Peyer's patch (tissue), 4 donors: ENCODE results near the gene FUCA1. TPM values are rescaled to one million over a fixed set of nuclear protein-coding genes. Genes with fewer than 3 reads are reported as not detected.
A peak's percentile ranks its signal among the peaks of the same experiment; 100 is the strongest.

ENCODE experiments used
- DNase-seq, 3 donors: peaks; one replicate each; pipeline ENCODE4 v3.0.0-alpha.2; 2017 to 2019
- H3K27ac ChIP-seq, 4 donors: fragments of 200-600 bp; sonication (generic); one replicate each; pipeline ENCODE4 v1.5.1; 2016 to 2019
- H3K27me3 ChIP-seq, 2 donors: fragments of 200-600 bp; sonication (generic); one replicate each; pipeline ENCODE4 v1.5.1; 2019
- H3K36me3 ChIP-seq, 3 donors: fragments of 200-600 bp; sonication (generic); one replicate each; pipeline ENCODE4 v1.5.1; 2016 to 2019
- H3K4me1 ChIP-seq, 4 donors: fragments of 200-600 bp; sonication (generic); one replicate each; pipeline ENCODE4 v1.5.1; 2016 to 2019
- H3K4me3 ChIP-seq, 4 donors: fragments of 200-600 bp; sonication (generic); 1 replicate in 3 of 4; 2 replicates in 1 of 4; pipeline ENCODE4 v1.5.1; 2016 to 2019; ENCODE audit warnings: mild to moderate bottlenecking in 1 of 4
- H3K9me3 ChIP-seq, 4 donors: fragments of 200-600 bp; sonication (generic); one replicate each; pipeline ENCODE4 v1.5.1; 2016 to 2019; ENCODE audit warnings: mild to moderate bottlenecking in 1 of 4
- POLR2A ChIP-seq, 2 donors: fragments of 450-650 bp; IDR thresholded peaks; one replicate each; pipeline ENCODE4 v1.5.1; 2017; ENCODE audit warnings: antibody characterized with exemption in 2 of 2, mild to moderate bottlenecking in 2 of 2, moderate library complexity in 2 of 2
- total RNA-seq, 4 donors: library from RNA; depleted of rRNA; stranded (reverse); fragments of >200 nt; gene quantifications; one replicate each; pipeline ENCODE4 v1.1.0, GENCODE V29; 2016
- TF ChIP-seq, protein P1 (sequence below), 6 experiments: fragments of 450-650 bp in 4 of 6; fragments of 200-600 bp in 2 of 6; sonication (generic) in 1 of 6; IDR thresholded peaks; one replicate each; pipeline ENCODE4 v1.5.1; 2017 to 2019; ENCODE audit warnings: antibody characterized with exemption in 6 of 6, mild to moderate bottlenecking in 3 of 6, moderate library complexity in 1 of 6

Gene FUCA1
- total RNA-seq, 4 donors from 2014 or later: 47.9 to 182 (median 107) TPM

DNA sequence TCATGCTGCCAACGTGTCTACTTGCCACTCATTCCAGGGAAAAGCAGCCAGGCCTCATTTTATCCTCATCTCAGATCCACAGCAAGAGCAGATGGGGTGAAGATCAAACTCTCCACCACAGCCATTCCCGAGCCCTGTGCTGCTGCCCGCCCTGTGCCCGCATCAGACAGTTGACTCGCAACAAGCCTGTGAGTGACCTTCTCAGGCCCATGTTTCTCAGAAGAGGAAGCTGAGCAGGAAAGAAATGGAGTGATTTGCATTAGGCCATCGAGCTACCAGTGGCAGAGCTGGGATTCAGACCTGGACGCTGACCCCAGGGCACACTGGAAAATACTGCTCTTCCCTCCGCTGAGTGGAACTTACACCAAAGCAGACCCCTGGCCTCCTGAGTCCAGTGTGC is 43.8 kb upstream of the FUCA1 start:
- Histone ChIP-seq H3K27me3 (no peaks in the 10 kb centered on the region), H3K9me3 (no peaks in the 10 kb centered on the region), H3K4me3 (peak overlapping the region in 2 of 4 donors; percentile 33 to 47), H3K4me1 (peaks cover 0 to 19% (median 3%) of the 10 kb centered on the region in 4 donors), H3K36me3 (no peaks in the 10 kb centered on the region), H3K27ac (peak overlapping the region in 2 of 4 donors; percentile 71 to 83)
- no peak for DNase-seq
- TF ChIP-seq POLR2A (IDR thresholded peaks at IDR 0.05): no peak
- TF ChIP-seq, protein P1, sequence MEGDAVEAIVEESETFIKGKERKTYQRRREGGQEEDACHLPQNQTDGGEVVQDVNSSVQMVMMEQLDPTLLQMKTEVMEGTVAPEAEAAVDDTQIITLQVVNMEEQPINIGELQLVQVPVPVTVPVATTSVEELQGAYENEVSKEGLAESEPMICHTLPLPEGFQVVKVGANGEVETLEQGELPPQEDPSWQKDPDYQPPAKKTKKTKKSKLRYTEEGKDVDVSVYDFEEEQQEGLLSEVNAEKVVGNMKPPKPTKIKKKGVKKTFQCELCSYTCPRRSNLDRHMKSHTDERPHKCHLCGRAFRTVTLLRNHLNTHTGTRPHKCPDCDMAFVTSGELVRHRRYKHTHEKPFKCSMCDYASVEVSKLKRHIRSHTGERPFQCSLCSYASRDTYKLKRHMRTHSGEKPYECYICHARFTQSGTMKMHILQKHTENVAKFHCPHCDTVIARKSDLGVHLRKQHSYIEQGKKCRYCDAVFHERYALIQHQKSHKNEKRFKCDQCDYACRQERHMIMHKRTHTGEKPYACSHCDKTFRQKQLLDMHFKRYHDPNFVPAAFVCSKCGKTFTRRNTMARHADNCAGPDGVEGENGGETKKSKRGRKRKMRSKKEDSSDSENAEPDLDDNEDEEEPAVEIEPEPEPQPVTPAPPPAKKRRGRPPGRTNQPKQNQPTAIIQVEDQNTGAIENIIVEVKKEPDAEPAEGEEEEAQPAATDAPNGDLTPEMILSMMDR (IDR thresholded peaks at IDR 0.05): no peak

DNA sequence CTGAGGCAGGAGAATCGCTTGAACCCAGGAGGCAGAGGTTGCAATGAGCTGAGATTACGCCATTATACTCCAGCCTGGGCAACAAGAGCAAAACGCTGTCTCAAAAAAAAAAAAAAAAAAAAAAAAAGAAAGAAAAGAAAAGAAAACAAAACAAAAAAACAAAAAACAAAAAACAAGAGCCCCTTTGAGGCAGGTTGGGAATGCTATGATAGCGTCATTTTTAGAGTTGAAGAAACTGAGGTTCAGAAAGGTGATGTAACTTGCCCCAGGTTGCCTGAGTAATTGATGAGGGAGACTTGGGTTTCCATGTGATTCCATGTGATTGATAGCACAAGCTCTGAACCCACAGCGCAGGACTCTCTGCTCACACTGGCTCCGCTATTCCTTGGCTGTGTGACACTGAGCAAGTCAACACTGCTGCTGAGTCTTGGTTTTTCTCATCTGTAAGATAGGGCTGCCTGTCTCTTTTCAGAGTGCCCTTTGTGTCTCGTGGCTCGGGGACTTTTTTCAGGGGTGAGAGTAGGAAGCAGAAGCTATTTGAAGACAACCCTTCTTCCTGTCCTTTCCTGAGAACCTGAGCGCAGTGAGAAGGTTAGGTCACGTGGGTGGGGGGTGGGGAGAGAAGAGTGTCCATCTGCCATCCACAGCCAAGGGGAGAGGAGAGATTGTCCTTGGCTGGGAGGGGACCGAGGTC is 42.6 kb upstream of the FUCA1 start:
- H3K4me1 ChIP-seq: peaks cover 0 to 18% (median 3%) of the 10 kb centered on the region in 4 donors
- no peak for TF ChIP-seq POLR2A (IDR thresholded peaks at IDR 0.05)
- TF ChIP-seq, protein P1 (IDR thresholded peaks at IDR 0.05): no peak

DNA sequence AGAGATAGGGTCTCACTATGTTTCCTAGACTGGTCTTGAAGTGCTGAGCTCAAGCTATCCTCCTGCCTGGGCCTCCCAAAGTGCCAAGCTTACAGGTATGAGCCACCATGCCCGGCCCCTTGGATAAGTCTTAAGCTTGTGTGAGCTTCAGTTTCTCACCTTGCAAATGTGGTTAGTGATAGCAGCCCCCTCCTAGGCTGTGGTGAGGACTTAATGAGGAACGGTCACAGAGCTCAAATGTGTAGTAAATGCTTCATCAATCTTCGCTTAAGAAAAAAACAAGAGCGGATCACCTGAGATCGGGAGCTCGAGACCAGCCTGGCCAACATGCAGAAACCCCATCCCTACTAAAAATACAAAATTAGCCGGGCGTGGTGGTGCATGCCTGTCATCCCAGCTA is 42.1 kb upstream of the FUCA1 start:
- peak overlapping the region in 2 of 4 donors; percentile 71 to 83 for H3K27ac ChIP-seq
- no peaks in the 10 kb centered on the region for H3K36me3 ChIP-seq
- no peaks in the 10 kb centered on the region for H3K27me3 ChIP-seq
- no peaks in the 10 kb centered on the region for H3K9me3 ChIP-seq
- TF ChIP-seq, protein P1 (IDR thresholded peaks at IDR 0.05): no peak
- no peak for TF ChIP-seq POLR2A (IDR thresholded peaks at IDR 0.05)
- peaks cover 0 to 17% (median 3%) of the 10 kb centered on the region in 4 donors for H3K4me1 ChIP-seq
- peak in 2 of 3 donors; percentile 62 to 70 for DNase-seq
- H3K4me3 ChIP-seq: peak overlapping the region in 1 of 4 donors; percentile 30

More for the DNA sequence above, 42.6 kb upstream of the FUCA1 start:
- Histone ChIP-seq H3K4me3 (peak overlapping the region in 1 of 4 donors; percentile 30), H3K27ac (peak overlapping the region in 2 of 4 donors; percentile 71 to 83), H3K36me3 (no peaks in the 10 kb centered on the region), H3K27me3 (no peaks in the 10 kb centered on the region), H3K9me3 (no peaks in the 10 kb centered on the region)
- DNase-seq: peak in 2 of 3 donors; percentile 63 to 66

DNA sequence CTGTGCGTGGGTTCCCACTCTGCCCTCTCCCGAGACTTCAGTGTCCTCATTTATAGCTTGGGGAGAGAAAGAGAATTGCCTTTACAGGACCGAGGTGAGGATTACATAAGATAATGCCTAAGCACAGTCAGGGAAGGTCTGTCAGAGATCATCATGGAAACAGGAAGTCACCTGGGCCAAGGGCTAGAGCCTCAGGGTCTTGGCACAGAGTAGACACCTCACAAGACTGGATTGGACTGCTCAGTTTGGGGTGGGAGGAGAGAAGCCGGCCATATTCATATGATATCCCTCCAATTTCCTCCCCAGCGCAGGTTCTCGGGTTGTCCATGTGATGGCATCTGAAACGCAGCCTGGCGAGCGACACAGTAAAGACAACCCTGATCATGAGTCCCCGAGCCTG is 41.3 kb upstream of the FUCA1 start:
- H3K27me3 ChIP-seq: no peaks in the 10 kb centered on the region
- H3K9me3 ChIP-seq: no peaks in the 10 kb centered on the region
- TF ChIP-seq POLR2A (IDR thresholded peaks at IDR 0.05): no peak
- TF ChIP-seq, protein P1 (IDR thresholded peaks at IDR 0.05): no peak
- peaks cover 0 to 14% (median 3%) of the 10 kb centered on the region in 4 donors for H3K4me1 ChIP-seq
- peak in 2 of 3 donors; percentile 58 to 65 for DNase-seq
- peak overlapping the region in 1 of 4 donors; percentile 10 for H3K4me3 ChIP-seq
- peak overlapping the region in 2 of 4 donors; percentile 71 to 83 for H3K27ac ChIP-seq
- no peaks in the 10 kb centered on the region for H3K36me3 ChIP-seq

DNA sequence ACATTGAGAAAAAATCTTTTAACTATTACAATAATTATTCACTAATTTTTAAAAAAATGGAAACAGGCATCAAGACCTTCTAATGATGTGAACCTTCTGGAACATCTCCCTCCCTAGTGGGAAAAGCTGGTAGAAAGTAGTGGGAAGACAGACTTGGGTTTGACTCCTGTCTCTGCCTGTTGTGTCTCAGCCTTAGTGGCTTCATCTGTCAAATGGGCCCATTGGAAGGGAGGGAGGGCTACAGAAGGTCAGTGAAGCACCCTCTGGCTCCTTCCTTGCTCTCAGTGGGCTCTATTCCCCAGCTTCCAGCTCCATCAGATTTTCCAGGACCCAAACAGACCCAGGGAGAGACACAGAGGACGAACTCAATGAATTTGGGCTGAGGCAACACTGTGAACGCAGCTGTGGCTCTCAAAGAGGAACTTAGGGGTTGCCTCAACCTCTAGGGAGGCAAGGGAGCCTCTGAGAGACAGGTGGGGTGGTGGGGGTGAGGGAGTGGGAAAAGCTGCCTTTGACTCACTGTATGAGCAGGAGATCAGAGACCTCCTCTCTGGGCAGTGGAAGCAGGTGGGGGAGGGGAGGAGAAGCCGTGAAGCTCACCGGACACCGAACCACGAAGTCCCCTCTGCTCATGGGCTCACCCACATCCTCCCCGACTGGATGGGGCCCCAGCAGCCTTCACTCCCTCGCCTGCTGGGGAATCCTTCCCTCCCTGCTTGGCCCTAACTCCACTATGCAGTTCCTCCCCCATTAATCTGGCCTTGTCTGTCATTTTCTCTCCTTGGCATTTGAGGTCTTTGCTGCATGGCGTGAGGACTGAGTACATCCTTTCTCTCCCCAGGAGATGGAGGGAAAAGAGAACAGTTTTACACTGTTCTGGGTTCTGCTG is 40.6 kb upstream of the FUCA1 start:
- DNase-seq: peak in 2 of 3 donors; percentile 83 to 87
- TF ChIP-seq POLR2A (IDR thresholded peaks at IDR 0.05): no peak
- TF ChIP-seq, protein P1 (IDR thresholded peaks at IDR 0.05): no peak
- Histone ChIP-seq H3K27ac (peak overlapping the region in 2 of 4 donors; percentile 71 to 83), H3K4me3 (peak overlapping the region in 1 of 4 donors; percentile 10), H3K9me3 (no peaks in the 10 kb centered on the region), H3K4me1 (peaks cover 0 to 7% (median 3%) of the 10 kb centered on the region in 4 donors), H3K36me3 (no peaks in the 10 kb centered on the region), H3K27me3 (peaks cover 0 to 2% of the 10 kb centered on the region in 2 donors)
